Right atrium auricular region (tissue), 2 donors: ENCODE results near the gene RNF17. TPM values are rescaled to one million over a fixed set of nuclear protein-coding genes. Genes with fewer than 3 reads are reported as not detected.

Experiments used
- DNase-seq: peaks from one replicate; pipeline ENCODE4 v3.0.0-alpha.2; 2019; ENCODE audit warnings: low spot score
- H3K27ac ChIP-seq, 2 donors: fragments of 200-600 bp; sonication (generic); 1 replicate in 1 of 2; 2 replicates in 1 of 2; pipeline ENCODE4 v1.5.1; 2016 to 2019
- H3K27me3 ChIP-seq, 2 donors: fragments of 200-600 bp; sonication (generic); one replicate each; pipeline versions ENCODE4 v1.5.1 to v1.6.0; 2017 to 2019
- H3K36me3 ChIP-seq: fragments of 200-600 bp; sonication (generic); one replicate; pipeline ENCODE4 v1.5.1; 2016
- H3K4me1 ChIP-seq, 2 donors: fragments of 200-600 bp; sonication (generic); one replicate each; pipeline versions ENCODE4 v1.5.1 to v1.6.0; 2017 to 2019
- H3K4me3 ChIP-seq, 2 donors: fragments of 200-600 bp; sonication (generic); 1 replicate in 1 of 2; 2 replicates in 1 of 2; pipeline ENCODE4 v1.5.1; 2017 to 2019; ENCODE audit warnings: mild to moderate bottlenecking in 1 of 2, moderate library complexity in 1 of 2
- H3K9me3 ChIP-seq, 2 donors: fragments of 200-600 bp; sonication (generic); one replicate each; pipeline ENCODE4 v1.5.1; 2019
- total RNA-seq, 2 donors: library from RNA; depleted of rRNA; stranded (reverse); fragments of >200 nt; gene quantifications; one replicate each; pipeline ENCODE4 v1.1.0, GENCODE V29; 2016
- TF ChIP-seq, protein P1 (sequence below), 2 donors: fragments of 200-600 bp; sonication (generic); IDR thresholded peaks; one replicate each; pipeline ENCODE4 v1.5.1; 2019; ENCODE audit warnings: antibody characterized with exemption in 2 of 2

The RNF17 gene
- total RNA-seq, 2 donors from 2014 or later = not detected

DNA sequence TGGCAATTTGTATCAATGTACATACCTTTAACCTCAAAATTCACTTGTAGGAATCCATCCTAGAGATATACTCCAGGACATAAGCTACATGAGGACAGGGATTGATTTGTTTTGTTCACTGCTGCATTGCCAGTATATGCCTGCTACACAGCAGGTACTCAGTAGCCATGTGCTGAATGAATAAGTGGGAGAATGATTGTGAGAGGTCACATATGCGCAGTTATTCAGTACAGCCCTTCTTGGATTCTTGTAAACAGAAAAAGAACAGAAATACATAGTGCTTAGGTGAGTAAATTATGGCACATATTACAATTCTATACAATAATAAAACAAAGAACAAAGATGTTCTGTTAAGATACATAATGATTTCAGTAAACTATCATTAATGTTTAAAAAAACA lies 133.3 kb downstream of the RNF17 start:
- H3K9me3 ChIP-seq = no peaks in the 10 kb centered on the region
- no peak for DNase-seq
- H3K4me1 ChIP-seq = no peaks in the 10 kb centered on the region
- TF ChIP-seq, protein P1, sequence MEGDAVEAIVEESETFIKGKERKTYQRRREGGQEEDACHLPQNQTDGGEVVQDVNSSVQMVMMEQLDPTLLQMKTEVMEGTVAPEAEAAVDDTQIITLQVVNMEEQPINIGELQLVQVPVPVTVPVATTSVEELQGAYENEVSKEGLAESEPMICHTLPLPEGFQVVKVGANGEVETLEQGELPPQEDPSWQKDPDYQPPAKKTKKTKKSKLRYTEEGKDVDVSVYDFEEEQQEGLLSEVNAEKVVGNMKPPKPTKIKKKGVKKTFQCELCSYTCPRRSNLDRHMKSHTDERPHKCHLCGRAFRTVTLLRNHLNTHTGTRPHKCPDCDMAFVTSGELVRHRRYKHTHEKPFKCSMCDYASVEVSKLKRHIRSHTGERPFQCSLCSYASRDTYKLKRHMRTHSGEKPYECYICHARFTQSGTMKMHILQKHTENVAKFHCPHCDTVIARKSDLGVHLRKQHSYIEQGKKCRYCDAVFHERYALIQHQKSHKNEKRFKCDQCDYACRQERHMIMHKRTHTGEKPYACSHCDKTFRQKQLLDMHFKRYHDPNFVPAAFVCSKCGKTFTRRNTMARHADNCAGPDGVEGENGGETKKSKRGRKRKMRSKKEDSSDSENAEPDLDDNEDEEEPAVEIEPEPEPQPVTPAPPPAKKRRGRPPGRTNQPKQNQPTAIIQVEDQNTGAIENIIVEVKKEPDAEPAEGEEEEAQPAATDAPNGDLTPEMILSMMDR (IDR thresholded peaks at IDR 0.05) = no peak
- no peak overlapping the region for H3K4me3 ChIP-seq
- no peak overlapping the region for H3K27ac ChIP-seq
- no peaks in the 10 kb centered on the region for H3K36me3 ChIP-seq
- H3K27me3 ChIP-seq = no peaks in the 10 kb centered on the region

GRCh38 chr13:24899601-24900000 lies 135.6 kb downstream of the RNF17 start:
- Histone ChIP-seq H3K36me3 (no peaks in the 10 kb centered on the region), H3K27me3 (no peaks in the 10 kb centered on the region), H3K4me3 (no peak overlapping the region), H3K9me3 (no peaks in the 10 kb centered on the region), H3K4me1 (no peaks in the 10 kb centered on the region), H3K27ac (no peak overlapping the region)
- DNase-seq = no peak
- TF ChIP-seq, protein P1 (IDR thresholded peaks at IDR 0.05) = no peak

DNA sequence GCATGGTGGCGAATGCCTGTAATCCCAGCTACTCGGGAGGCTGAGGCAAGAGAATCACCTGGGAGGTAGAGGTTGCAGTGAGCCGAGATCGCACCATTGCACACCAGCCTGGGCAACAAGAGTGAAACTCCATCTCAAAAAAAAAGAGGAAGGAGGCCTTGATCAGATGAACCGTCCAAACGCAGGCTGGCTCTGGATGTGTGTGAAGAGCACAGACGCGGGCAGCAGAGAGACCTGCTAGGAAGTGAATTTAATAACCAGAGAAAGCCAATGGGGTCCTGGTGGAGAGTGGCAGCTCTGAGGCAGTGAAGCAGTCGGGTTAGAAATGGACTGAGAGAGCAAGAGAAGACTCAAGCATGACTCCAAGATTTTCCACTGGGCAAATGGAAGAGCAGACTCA lies 136.5 kb downstream of the RNF17 start:
- Histone ChIP-seq H3K27ac (no peak overlapping the region), H3K4me3 (no peak overlapping the region), H3K9me3 (no peaks in the 10 kb centered on the region), H3K4me1 (no peaks in the 10 kb centered on the region), H3K27me3 (no peaks in the 10 kb centered on the region), H3K36me3 (no peaks in the 10 kb centered on the region)
- no peak for DNase-seq
- TF ChIP-seq, protein P1 (IDR thresholded peaks at IDR 0.05) = no peak

GRCh38 chr13:24905242-24905641 lies 141.3 kb downstream of the RNF17 start:
- H3K27me3 ChIP-seq = no peaks in the 10 kb centered on the region
- no peak for DNase-seq
- no peak overlapping the region for H3K4me3 ChIP-seq
- no peaks in the 10 kb centered on the region for H3K9me3 ChIP-seq
- no peaks in the 10 kb centered on the region for H3K36me3 ChIP-seq
- TF ChIP-seq, protein P1 (IDR thresholded peaks at IDR 0.05) = no peak
- no peak overlapping the region for H3K27ac ChIP-seq
- no peaks in the 10 kb centered on the region for H3K4me1 ChIP-seq

DNA sequence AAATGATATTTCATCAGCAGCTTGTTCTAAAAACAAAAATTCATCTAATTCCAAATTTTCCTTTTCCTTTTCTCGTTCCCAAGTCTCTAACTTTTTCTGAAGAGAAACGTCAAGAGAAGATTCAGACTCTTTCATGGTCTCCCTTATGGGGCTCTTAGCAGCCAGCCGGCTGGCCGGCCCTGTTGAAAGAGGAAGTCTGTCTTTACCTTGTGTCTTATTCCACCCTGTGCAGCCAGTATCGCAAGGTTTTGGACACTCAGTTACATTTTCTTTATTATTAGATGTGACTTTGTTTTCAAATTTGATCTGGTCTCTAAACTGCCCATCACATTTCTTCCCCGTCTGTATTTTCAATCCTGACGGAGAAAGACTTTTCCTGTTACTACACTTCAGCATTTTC lies 142.3 kb downstream of the RNF17 start:
- Histone ChIP-seq H3K36me3 (no peaks in the 10 kb centered on the region), H3K4me1 (no peaks in the 10 kb centered on the region), H3K27me3 (no peaks in the 10 kb centered on the region), H3K9me3 (no peaks in the 10 kb centered on the region), H3K4me3 (no peak overlapping the region), H3K27ac (no peak overlapping the region)
- DNase-seq = no peak
- TF ChIP-seq, protein P1 (IDR thresholded peaks at IDR 0.05) = no peak

GRCh38 chr13:24910502-24911132 lies 146.6 kb downstream of the RNF17 start:
- no peaks in the 10 kb centered on the region for H3K4me1 ChIP-seq
- no peaks in the 10 kb centered on the region for H3K27me3 ChIP-seq
- TF ChIP-seq, protein P1 (IDR thresholded peaks at IDR 0.05) = no peak
- DNase-seq = no peak
- no peak overlapping the region for H3K27ac ChIP-seq
- no peaks in the 10 kb centered on the region for H3K36me3 ChIP-seq
- no peaks in the 10 kb centered on the region for H3K9me3 ChIP-seq
- no peak overlapping the region for H3K4me3 ChIP-seq
